SU-DHL-6 (cell line): ENCODE results near the gene NDFIP1.

Source experiments
- CTCF ChIP-seq: fragments of 200-600 bp; sonication (generic); IDR thresholded peaks from one replicate; pipeline ENCODE4 v1.5.1; 2017; ENCODE audit warnings: antibody characterized with exemption, mild to moderate bottlenecking, low read length, moderate library complexity; ENCODE audit not compliant: insufficient read depth, poor library complexity, severe bottlenecking
- EZH2phosphoT487 ChIP-seq: fragments of 200-600 bp; sonication (generic), shearing (Covaris generic); conservative IDR thresholded peaks from 2 replicates; pipeline ENCODE4 v1.6.1; 2018; ENCODE audit warnings: mild to moderate bottlenecking, antibody characterized with exemption, low read length, moderate library complexity, mixed read lengths

GRCh38 chr5:142119051-142119625 is 10.6 kb downstream of the NDFIP1 start:
- TF ChIP-seq CTCF, result no peak
- no peak for TF ChIP-seq EZH2phosphoT487
